GM19193 (cell line): ENCODE data around the gene RXFP2.

ENCODE experiments used
- POLR2A ChIP-seq: IDR thresholded peaks from 4 replicates; pipeline ENCODE4 v1.6.1; 2011; ENCODE audit not compliant: insufficient read depth, insufficient read length; ENCODE audit errors: extremely low read depth

Gene RXFP2

DNA sequence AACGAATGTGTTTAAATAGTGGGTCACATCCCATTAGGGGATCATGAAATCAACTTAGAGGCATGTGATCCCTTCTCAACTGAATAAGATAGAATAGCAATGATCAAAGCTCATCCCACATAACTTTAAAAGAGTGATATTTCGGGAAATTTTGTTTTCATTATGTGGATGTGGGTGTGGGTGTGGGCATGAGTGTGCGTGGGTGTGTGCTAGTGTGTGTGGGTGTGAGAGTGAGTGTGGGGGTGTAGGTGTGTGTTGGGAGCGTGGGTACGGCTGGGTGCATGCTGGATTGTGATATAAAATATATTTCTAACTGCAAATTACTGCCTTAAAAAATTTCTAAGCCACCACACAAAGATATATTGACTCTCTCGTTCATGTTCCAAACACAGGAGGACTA, 15.9 kb downstream of the RXFP2 start:
- no peak for TF ChIP-seq POLR2A

DNA sequence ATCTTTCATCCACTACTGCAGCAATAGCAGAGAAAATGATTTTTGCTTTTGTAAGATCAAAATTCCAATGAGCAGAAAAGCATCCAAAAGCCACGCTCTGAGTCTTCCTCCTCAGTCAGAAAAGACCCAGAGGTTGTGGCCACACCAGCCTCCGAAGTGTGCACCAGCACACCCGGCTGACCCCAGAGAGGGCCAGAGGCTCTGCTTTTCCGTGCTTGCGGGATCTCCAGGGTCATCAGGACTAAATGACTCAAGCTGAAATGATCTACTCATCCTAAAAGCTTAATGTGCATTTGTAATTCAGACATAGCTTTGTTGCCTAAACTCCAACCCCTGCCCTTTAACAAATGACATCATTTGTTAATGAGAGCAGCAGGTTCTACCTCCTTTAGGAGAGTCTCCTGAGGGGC, 16.5 kb downstream of the RXFP2 start:
- no peak for TF ChIP-seq POLR2A

DNA sequence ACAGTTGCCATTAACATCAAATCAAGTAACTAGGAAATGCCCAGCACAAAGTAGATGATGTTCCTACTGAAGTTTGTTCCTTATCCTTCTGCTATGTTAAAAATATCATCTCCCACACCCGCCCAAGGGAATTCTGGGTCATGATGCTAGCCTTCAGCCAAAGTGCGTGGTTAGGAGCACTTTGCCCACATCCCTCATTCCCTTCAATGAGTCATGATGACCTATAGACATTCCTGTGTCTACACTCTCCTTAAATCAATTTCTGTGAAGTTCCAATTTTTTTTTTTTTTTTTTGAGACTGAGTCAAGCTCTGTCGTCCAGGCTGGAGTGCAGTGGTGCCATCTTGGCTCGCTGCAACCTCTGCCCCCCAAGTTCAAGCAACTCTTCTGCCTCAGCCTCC, 17.0 kb downstream of the RXFP2 start:
- TF ChIP-seq POLR2A = no peak

DNA sequence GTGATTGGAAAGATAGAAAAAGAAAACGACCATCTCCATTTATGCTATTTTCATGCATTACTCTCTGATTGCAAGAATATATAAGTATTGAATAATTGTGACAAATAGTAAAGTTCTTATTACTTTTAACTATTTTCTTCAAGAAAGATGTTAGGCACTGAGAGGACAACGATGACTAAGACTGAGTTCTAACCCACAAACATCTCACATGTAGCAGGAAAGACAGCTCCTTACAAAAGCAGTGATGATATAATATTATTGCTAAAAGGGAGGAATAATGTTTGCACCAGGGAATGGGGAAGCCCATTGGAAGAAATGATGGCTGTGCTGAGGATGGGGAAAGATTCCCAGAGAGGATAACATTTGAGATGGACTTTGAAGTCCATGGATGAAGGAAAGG, 22.6 kb downstream of the RXFP2 start:
- TF ChIP-seq POLR2A = no peak

DNA sequence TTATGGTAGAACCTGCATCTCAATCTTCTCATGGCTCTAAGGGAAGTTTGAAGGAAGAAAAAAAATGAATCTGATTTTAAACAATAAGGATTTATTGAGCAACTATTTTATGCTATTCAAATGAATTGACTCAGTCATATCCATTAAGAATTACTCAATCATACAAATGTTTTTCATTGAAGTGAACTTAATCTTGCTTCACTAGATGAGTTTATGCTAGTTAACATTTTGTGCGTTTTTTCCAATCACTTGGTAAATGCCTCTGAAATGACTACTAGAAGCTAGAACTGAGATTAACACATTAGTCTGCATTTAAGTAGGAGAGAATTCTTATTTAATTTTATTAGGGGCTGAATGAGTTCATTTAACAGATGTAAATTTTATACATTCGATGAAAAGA, 25.2 kb downstream of the RXFP2 start:
- no peak for TF ChIP-seq POLR2A

DNA sequence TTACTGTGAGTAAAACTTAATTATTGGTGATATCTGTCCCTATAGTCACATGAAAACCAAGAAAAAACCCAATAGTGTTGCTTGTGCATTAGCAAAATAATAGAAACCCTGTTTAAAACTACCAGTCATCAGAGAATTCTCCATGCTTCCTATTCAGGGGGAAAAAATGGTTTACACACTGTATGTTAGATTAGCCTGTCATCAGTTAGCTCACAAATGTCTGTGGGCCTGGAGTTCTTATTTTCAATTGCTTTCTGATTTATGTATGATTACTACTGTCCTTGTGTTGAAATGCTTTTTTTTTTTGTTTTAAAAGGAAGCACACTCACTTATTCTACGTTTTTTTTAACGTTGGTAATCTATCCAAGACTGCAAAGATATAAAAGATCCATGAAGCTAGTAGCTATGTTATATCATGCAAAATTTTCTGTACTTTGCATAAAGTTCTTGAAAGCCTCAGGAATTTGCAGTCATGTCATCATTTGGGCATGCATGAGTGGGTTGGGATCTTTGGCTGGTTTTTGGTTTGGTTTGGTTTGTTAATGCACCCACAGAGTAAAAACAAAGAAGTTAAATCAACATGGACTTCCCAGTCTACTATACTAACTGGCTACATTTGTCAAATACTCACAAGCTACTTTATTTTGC, 25.9 kb downstream of the RXFP2 start:
- TF ChIP-seq POLR2A = no peak

DNA sequence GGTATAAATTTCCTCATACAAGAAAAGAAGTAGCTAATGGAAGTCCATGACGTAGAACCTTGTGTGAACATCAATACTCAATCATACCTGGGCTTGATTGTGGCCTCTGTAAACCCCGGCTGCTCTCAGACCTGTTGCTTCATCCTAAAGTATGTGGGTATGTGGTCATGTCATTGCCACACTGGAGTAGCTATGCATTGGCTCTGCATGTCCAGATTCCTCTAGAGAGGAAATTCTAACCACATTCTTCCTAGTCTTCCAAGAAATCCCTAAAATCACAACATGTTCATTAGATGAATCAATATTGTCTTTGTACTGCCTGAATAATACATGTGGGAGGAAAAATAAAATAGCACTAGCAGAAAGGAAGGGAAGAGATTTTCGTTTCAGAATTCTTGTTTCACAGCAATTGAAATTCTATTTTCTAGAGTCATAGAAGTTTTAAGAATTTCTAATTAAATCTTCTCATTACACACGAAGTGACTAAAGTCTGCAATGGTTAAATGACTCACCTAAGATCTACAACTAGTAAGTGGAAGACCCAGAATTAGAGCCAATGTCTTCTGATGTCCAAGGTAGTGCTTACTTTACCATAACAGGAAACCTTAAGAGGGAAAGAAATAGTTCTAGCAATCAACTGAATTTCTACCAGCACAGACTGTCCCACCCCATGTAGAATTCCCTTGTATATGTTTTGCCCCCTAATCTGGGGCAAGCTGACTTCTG, 28.0 kb downstream of the RXFP2 start:
- no peak for TF ChIP-seq POLR2A

DNA sequence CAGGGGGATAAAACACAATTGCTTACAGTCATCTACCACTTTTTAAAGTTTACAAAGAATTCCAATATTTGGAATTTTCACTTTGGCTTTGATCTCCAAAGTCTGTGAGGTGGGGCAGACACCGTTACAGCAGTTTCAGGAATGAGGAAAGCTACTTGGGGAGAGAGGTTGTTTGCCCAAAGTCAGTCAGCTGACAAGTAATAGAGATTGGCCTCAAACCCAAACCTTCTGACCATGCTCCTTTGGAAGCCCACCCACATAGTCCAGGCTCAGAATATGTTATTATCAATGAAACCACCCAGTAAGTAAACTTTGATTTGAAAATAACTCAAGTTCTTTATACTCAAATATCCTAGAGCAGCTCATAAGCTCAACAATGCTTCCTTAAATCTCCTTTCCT, 29.0 kb downstream of the RXFP2 start:
- TF ChIP-seq POLR2A = no peak

DNA sequence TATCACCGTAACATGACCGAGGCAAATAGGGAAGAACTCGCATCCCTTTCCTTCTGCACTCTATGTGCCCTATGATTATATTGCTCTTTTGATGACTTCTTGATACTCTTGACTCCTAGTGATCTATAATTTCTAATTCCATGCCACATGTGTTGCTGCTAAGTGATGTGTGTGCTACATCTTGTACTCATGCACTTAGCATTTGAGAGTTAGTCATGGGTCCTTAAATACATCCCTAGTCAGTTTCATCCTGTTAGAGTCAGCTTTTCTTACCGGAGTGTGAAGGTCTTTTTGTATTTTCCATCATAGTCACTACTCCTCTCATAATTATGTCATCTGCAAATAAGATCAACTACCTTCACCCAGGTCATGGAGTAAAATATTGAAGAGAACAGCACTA, 30.2 kb downstream of the RXFP2 start:
- TF ChIP-seq POLR2A = no peak

DNA sequence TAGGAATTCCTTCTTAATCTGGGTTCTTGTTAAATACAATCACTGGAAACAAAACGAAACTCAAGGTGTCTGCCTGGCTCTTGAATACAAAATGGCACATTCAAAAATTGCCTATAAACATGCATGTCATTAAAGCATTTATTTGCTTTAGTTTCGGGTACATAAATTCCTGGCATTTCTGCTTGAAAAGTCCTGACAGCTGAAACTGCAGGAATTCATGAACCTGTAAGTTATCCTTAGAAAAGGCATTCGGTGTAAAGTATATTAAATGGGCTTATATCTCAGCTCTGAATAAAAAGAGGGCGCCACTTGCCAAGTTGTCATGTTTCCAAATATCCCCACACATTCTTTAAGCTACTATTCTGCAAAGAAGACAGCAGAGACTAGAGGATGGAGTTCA, 32.9 kb downstream of the RXFP2 start:
- TF ChIP-seq POLR2A = no peak

DNA sequence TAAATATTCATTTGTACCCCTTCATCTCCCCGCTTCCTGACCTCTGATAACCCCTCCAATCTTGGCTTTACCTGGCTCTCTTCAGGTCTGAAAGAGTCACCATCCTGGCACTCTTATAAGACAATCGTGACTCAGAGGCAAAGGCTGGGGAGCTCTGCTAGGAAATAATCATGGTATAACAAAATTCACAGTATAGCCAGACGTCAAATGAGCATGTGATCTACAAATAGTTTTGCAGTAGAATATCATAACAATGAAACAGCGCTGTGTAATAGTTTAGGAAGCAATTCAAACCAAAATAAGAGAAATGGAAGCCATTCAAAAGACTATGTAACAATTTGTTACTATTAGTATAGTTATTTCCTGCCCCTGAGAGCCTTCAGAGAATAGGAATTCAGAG, 34.2 kb downstream of the RXFP2 start:
- no peak for TF ChIP-seq POLR2A

DNA sequence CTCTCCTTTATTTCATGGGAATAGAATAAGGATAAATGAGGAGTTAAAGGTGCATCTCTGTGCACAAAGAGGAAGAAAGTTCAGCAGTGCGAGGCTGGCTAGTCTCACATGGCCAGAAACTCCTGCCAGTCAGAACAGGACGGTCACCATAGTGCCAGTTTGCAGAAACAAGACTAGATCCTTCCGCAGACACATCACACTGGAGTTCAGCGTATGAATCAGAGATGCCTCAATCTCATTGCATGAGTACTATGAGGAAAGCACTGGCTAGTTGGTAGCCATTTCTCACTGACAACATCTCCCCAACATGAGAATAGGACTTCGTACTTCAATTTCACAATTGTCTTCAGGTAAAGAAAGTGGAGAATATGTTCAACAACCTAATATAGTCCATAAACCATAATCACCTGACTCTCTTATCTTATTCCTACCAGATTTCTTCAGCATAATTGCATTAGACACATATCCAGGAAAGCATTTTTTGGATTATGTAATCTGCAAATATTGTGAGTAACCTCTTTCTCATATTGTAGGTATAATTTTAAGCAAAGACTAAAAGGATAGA, 34.9 kb downstream of the RXFP2 start:
- no peak for TF ChIP-seq POLR2A

DNA sequence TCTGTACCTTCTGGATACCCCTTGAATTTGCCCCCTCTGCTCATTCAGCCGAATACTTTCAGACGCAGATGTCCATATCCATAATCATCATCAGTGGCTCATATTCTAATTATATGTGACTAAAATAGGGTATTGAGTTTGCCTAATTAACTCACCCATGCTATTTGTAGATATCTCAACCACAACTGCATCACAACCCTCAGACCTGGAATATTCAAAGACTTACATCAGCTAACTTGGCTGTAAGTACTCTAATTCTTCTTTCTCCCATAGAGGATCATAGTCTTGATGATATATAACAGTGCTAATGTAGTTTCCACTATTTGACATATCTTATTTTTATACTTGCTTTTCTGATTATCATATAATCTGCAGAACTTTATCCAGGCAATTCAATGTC, 35.8 kb downstream of the RXFP2 start:
- no peak for TF ChIP-seq POLR2A

DNA sequence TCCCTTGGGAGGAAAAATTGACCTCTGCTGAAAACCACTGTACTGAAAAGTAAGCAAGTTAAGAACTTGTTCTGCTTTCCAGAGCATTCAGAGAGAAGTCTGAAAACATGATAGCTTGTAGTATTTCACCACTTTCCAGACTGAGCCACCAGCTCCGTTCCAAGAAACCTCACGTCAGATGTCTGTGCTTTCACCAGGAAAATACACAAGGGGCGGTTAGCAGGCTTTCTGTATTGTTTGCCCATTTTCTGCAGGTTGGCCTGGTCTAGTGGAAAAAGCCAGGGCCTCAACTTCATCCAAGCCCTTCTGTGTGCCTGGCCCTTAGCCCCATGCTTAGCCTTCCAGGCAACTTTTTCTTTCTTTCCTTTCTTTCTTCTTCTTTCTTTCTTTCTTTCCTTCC, 36.4 kb downstream of the RXFP2 start:
- TF ChIP-seq POLR2A = no peak

DNA sequence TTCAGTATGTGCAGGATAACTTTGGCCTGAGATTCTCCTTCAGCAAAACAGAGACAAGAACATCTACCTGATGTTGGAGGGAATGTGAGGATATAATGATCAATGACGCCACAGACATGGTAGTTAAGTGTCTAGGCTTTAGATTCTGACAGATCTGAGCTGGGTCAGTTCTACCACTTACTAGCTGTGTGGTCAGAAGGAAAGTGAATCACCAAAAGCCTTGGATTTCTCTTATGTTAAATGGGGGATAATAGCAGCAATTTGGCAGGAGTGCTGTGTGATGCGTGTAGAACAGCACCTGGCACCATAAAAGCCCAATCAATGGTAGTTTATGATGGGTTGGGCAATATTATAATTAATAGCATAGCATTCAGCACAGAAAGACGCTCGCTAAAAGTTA, 41.7 kb downstream of the RXFP2 start:
- no peak for TF ChIP-seq POLR2A

DNA sequence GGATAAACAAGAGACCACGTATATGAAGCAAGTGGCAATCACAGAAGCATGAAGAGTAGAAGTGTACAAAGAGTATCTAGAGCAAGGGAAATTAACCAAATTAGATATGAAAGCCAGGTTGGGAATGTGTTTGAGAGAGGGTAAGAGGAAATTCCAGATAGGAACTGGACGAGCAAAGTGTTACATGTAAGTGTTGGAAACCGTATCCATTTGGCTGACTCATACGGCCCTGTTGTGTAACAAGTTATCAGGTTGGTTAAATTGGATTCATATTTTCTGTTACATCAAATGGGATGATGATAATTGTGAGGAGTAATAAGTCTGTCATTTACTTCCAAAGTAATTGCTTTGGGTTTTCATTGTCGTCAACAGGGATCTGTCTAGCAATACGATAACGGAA, 46.7 kb downstream of the RXFP2 start:
- no peak for TF ChIP-seq POLR2A
